Suprapubic skin (tissue), 3 donors: ENCODE measurements around the gene HECW1.

ENCODE experiments used
- POLR2AphosphoS5 ChIP-seq, 3 donors: sonication (generic); formaldehyde crosslinking; IDR thresholded peaks; one replicate each; pipeline ENCODE4 v1.6.1; 2017; ENCODE audit warnings: antibody characterized with exemption in 3 of 3
- TF ChIP-seq, protein P1 (sequence below), 2 donors: fragments of 200-600 bp in 1 of 2; fragments of 450-650 bp in 1 of 2; sonication (generic) in 1 of 2; IDR thresholded peaks; one replicate each; pipeline ENCODE4 v1.5.1; 2016 to 2019; ENCODE audit warnings: antibody characterized with exemption in 2 of 2, mild to moderate bottlenecking in 1 of 2, moderate library complexity in 1 of 2

DNA sequence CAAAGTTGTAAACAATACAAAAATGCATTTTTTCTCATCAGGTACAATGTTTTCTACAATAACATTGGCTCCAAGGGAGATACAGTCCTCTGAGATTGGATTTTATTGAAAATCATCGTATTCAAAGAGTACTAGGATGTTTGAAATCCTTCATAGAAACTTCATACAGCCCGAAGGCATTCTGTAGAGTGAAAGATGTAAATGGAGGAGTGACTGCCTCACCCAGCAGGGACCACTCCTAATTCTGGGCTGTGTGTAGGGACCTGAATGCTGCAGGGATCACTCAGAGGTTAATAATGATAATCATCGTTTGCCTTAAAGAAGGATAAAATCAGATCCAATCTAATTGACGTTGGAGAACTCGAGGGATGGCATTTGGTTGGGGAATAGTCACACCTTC lies 198.6 kb downstream of the HECW1 start:
- TF ChIP-seq, protein P1, sequence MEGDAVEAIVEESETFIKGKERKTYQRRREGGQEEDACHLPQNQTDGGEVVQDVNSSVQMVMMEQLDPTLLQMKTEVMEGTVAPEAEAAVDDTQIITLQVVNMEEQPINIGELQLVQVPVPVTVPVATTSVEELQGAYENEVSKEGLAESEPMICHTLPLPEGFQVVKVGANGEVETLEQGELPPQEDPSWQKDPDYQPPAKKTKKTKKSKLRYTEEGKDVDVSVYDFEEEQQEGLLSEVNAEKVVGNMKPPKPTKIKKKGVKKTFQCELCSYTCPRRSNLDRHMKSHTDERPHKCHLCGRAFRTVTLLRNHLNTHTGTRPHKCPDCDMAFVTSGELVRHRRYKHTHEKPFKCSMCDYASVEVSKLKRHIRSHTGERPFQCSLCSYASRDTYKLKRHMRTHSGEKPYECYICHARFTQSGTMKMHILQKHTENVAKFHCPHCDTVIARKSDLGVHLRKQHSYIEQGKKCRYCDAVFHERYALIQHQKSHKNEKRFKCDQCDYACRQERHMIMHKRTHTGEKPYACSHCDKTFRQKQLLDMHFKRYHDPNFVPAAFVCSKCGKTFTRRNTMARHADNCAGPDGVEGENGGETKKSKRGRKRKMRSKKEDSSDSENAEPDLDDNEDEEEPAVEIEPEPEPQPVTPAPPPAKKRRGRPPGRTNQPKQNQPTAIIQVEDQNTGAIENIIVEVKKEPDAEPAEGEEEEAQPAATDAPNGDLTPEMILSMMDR (IDR thresholded peaks at IDR 0.05): no peak
- TF ChIP-seq POLR2AphosphoS5 (IDR thresholded peaks at IDR 0.05): no peak
